Transverse colon (tissue), 4 donors: ENCODE results near the gene SLC22A14.

Experiments
- CTCF ChIP-seq, 5 experiments: fragments of 200-600 bp in 3 of 5; fragments of 450-650 bp in 2 of 5; sonication (generic) in 3 of 5; IDR thresholded peaks; 1 replicate in 2 of 5; 2 replicates in 3 of 5; pipeline ENCODE4 v1.5.1; 2016 to 2017; ENCODE audit warnings: antibody characterized with exemption in 5 of 5, inconsistent platforms in 3 of 5, mild to moderate bottlenecking in 2 of 5, moderate library complexity in 1 of 5
- POLR2A ChIP-seq: fragments of 450-650 bp; IDR thresholded peaks from one replicate; pipeline ENCODE4 v1.6.1; 2016; ENCODE audit warnings: antibody characterized with exemption, mild to moderate bottlenecking, moderate library complexity
- POLR2AphosphoS5 ChIP-seq, 3 donors: sonication (generic); formaldehyde crosslinking; IDR thresholded peaks; one replicate each; pipeline ENCODE4 v1.6.1; 2016; ENCODE audit warnings: antibody characterized with exemption in 3 of 3

GRCh38 chr3:38257583-38257982 is 24.5 kb upstream of the SLC22A14 start:
- TF ChIP-seq CTCF (IDR thresholded peaks at IDR 0.05) (no peak), POLR2A (no peak), POLR2AphosphoS5 (IDR thresholded peaks at IDR 0.05) (no peak)
